DND-41 (cell line): Measurements from ENCODE around the gene CCT2.

Experiments
- ATAC-seq: fragments of 200-7000 bp; cut with Tn5 transposase; 3 replicates; pipeline ENCODE4 v1.9.1; 2021; ENCODE audit warnings: low read depth; ENCODE audit not compliant: insufficient read depth
- DNase-seq: peaks from one replicate; pipeline ENCODE4 v3.0.0-alpha.2; 2020
- H2AFZ ChIP-seq: 2 replicates; pipeline ENCODE4 v1.6.0; 2012; ENCODE audit warnings: low read depth, low read length
- H3K27ac ChIP-seq: 2 replicates; pipeline ENCODE4 v1.5.1; 2012; ENCODE audit warnings: low read length, inconsistent platforms
- H3K27me3 ChIP-seq: fragments of 200-600 bp; sonication (generic); 2 replicates; pipeline ENCODE4 v1.6.0; 2012; ENCODE audit warnings: low read length, mild to moderate bottlenecking, inconsistent platforms; ENCODE audit not compliant: insufficient read depth, poor library complexity
- H3K36me3 ChIP-seq: 2 replicates; pipeline ENCODE4 v1.5.1; 2012; ENCODE audit warnings: low read length, inconsistent platforms; ENCODE audit not compliant: insufficient read depth
- H3K4me1 ChIP-seq: 2 replicates; pipeline ENCODE4 v1.5.1; 2012; ENCODE audit warnings: mild to moderate bottlenecking, low read length; ENCODE audit not compliant: insufficient read depth
- H3K4me2 ChIP-seq: 2 replicates; pipeline ENCODE4 v1.6.0; 2012; ENCODE audit warnings: mild to moderate bottlenecking, moderate library complexity, low read length, inconsistent platforms; ENCODE audit not compliant: insufficient read depth
- H3K4me3 ChIP-seq, 2 experiments: fragments of 200-600 bp in 1 of 2; shearing (Covaris generic) in 1 of 2; 2 replicates each; pipeline ENCODE4 v1.5.1; 2012 to 2016; ENCODE audit warnings: inconsistent platforms in 2 of 2, low read length in 2 of 2, mild to moderate bottlenecking in 2 of 2, low read depth in 1 of 2, moderate library complexity in 1 of 2
- H3K79me2 ChIP-seq: 2 replicates; pipeline ENCODE4 v1.6.0; 2012; ENCODE audit warnings: low read length, inconsistent platforms; ENCODE audit not compliant: insufficient read depth
- H3K9ac ChIP-seq: 2 replicates; pipeline ENCODE4 v1.6.0; 2012; ENCODE audit warnings: low read depth, mild to moderate bottlenecking, inconsistent platforms, low read length, moderate library complexity
- H3K9me3 ChIP-seq: 2 replicates; pipeline ENCODE4 v1.5.1; 2012; ENCODE audit warnings: low read length, moderate library complexity, mild to moderate bottlenecking, inconsistent platforms; ENCODE audit not compliant: insufficient read depth, severe bottlenecking
- H4K20me1 ChIP-seq: 2 replicates; pipeline ENCODE4 v1.6.0; 2012; ENCODE audit warnings: low read length; ENCODE audit not compliant: insufficient read depth
- EZH2 ChIP-seq: IDR thresholded peaks from 3 replicates; pipeline ENCODE4 v1.6.1; 2012; ENCODE audit warnings: borderline replicate concordance, low read depth, mild to moderate bottlenecking, moderate library complexity, low read length, inconsistent platforms; ENCODE audit not compliant: severe bottlenecking
- TF ChIP-seq, protein P1 (sequence below): IDR thresholded peaks from 2 replicates; pipeline ENCODE4 v1.5.1; 2012; ENCODE audit warnings: borderline replicate concordance, low read length, moderate library complexity, mild to moderate bottlenecking; ENCODE audit not compliant: poor library complexity, severe bottlenecking; ENCODE audit errors: extremely low read depth

CCT2 gene

DNA sequence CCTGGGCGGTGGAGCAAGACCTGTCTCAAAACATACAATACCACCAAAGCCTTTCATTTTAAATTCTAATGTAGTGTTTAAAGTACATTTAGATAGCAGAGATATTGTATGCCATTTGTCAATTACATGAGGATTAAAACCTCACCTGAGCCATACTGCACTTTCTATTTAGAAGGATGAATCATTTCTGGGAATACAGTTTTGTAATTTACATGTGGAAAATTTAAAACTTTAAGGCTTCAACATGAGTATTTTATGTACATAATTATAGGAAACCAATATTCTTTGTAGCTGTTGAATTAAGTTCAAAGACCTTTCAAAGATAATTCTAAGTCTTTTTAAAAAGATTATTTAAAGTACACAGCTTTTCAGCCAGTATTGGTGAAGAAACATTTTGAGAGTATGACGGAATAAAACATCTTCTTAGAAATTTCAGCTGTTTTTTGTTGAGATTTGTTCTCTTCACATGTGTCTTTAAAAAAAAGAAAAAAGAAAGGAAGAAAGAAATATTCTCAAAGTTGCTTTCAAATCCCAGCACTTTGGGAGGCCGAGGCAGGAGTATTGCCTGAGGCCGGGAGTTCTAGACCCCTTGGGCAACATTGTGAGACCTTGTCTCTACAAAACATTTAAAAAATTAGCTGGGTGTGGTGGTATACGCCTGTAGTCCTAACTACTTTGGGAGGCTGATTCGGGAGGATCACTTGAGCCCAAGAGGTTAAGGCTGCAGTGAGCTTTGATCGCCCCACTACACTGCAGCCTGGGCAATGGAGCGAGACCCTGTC lies 34.5 kb upstream of the CCT2 start:
- no peak overlapping the region for H3K9ac ChIP-seq
- no peak overlapping the region for H3K4me2 ChIP-seq
- no peaks in the 10 kb centered on the region for H3K79me2 ChIP-seq
- H3K36me3 ChIP-seq: no peaks in the 10 kb centered on the region
- H2AFZ ChIP-seq: no peak overlapping the region
- H3K27me3 ChIP-seq: no peaks in the 10 kb centered on the region
- no peak overlapping the region for H3K4me3 ChIP-seq
- TF ChIP-seq EZH2: no peak
- TF ChIP-seq, protein P1, sequence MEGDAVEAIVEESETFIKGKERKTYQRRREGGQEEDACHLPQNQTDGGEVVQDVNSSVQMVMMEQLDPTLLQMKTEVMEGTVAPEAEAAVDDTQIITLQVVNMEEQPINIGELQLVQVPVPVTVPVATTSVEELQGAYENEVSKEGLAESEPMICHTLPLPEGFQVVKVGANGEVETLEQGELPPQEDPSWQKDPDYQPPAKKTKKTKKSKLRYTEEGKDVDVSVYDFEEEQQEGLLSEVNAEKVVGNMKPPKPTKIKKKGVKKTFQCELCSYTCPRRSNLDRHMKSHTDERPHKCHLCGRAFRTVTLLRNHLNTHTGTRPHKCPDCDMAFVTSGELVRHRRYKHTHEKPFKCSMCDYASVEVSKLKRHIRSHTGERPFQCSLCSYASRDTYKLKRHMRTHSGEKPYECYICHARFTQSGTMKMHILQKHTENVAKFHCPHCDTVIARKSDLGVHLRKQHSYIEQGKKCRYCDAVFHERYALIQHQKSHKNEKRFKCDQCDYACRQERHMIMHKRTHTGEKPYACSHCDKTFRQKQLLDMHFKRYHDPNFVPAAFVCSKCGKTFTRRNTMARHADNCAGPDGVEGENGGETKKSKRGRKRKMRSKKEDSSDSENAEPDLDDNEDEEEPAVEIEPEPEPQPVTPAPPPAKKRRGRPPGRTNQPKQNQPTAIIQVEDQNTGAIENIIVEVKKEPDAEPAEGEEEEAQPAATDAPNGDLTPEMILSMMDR: no peak
- no peaks in the 10 kb centered on the region for H3K4me1 ChIP-seq
- no peaks in the 10 kb centered on the region for H4K20me1 ChIP-seq
- DNase-seq (no peak), ATAC-seq (no peak)
- H3K27ac ChIP-seq: no peak overlapping the region
- H3K9me3 ChIP-seq: no peaks in the 10 kb centered on the region

DNA sequence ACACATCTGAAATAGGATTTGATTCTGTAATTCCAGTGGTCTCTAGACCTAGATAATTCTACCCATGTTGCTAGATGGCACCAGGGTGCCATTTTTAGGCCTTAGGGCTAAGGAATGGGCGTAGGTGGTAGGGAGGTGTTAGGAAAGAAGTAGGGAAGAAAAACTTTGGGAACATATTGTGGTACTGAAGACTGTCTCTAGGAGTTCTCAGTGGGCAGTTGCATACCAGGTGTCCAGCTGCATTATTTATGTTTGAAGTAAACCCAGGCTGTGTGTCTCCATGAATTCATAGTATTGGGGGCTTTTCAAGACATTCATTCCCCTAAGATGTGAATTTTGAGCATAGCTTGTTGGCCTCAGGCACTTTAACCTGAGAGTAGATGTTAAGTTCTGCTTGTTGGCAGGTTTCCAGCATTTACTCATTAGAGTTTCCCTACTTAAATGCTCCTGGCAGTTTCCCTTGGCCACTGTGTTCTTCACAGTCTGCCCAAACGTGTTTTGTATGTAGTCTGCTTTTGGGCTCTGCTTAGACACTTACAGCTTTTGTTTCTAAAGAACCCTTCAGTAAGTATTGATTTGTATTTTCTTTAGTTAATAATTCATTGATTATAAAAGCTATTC lies 31.5 kb upstream of the CCT2 start:
- Histone ChIP-seq H2AFZ (no peak overlapping the region), H3K27ac (no peak overlapping the region), H3K4me1 (no peaks in the 10 kb centered on the region), H4K20me1 (peaks cover 5% of the 10 kb centered on the region), H3K27me3 (no peaks in the 10 kb centered on the region), H3K79me2 (peaks cover 8% of the 10 kb centered on the region; the same call in 1 of the 2 replicates), H3K9ac (no peak overlapping the region), H3K36me3 (no peaks in the 10 kb centered on the region), H3K4me2 (no peak overlapping the region), H3K4me3 (no peak overlapping the region), H3K9me3 (no peaks in the 10 kb centered on the region)
- no peak for ATAC-seq
- DNase-seq: no peak
- TF ChIP-seq EZH2: no peak
- TF ChIP-seq, protein P1: no peak

DNA sequence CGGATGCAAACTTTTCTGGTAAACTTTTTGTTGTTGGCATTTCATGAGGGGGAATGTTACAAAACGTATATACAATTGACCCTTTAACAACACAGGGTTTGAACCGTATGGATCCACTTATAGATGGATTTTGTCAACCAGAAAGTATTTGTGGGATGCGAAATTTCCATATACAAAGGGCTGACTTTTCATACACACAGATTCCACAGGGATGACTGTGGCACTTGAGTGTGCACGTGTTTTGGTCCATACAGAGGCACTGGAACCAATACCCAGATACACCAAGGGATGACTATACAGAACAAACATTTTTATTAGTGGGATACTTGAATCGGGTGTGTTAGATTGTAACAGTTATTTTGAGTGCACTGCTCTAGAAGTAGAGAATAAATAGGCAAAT lies 29.8 kb upstream of the CCT2 start:
- Histone ChIP-seq H3K27me3 (no peaks in the 10 kb centered on the region), H3K9ac (no peak overlapping the region), H3K27ac (no peak overlapping the region), H3K4me2 (no peak overlapping the region), H4K20me1 (peaks cover 7% of the 10 kb centered on the region), H3K4me1 (no peaks in the 10 kb centered on the region), H3K79me2 (peaks cover 17% of the 10 kb centered on the region), H3K4me3 (no peak overlapping the region), H2AFZ (no peak overlapping the region), H3K9me3 (no peaks in the 10 kb centered on the region), H3K36me3 (no peaks in the 10 kb centered on the region)
- DNase-seq: no peak
- TF ChIP-seq, protein P1: no peak
- no peak for TF ChIP-seq EZH2
- no peak for ATAC-seq
